Thoracic aorta (tissue), 2 donors: ENCODE results near the gene TRAPPC2L. TPM values are rescaled to one million over a fixed set of nuclear protein-coding genes. Genes with fewer than 3 reads are reported as not detected.

Source experiments
- ATAC-seq: fragments of 150-250 bp; one replicate; pipeline ENCODE4 v1.8.0; 2017; ENCODE audit warnings: low read depth; ENCODE audit not compliant: insufficient number of reproducible peaks, low FRiP score
- DNase-seq: peaks from one replicate; pipeline ENCODE4 v3.0.0-alpha.2; 2020; ENCODE audit warnings: low spot score
- H3K27ac ChIP-seq, 2 donors: fragments of 200-600 bp; sonication (generic); 1 replicate in 1 of 2; 2 replicates in 1 of 2; pipeline ENCODE4 v1.5.1; 2016; ENCODE audit warnings: mild to moderate bottlenecking in 2 of 2, moderate library complexity in 2 of 2
- H3K27me3 ChIP-seq: fragments of 200-600 bp; sonication (generic); replicated peaks from 2 replicates; pipeline ENCODE4 v1.6.0; 2016; ENCODE audit warnings: mild to moderate bottlenecking; ENCODE audit not compliant: insufficient read depth
- H3K36me3 ChIP-seq: fragments of 200-600 bp; sonication (generic); one replicate; pipeline ENCODE4 v1.5.1; 2016
- H3K4me1 ChIP-seq, 2 donors: fragments of 200-600 bp; sonication (generic); 1 replicate in 1 of 2; 2 replicates in 1 of 2; pipeline versions ENCODE4 v1.5.1 to v1.6.0; 2016; ENCODE audit warnings: low read depth in 2 of 2, mild to moderate bottlenecking in 1 of 2; ENCODE audit not compliant: control insufficient read depth in 1 of 2
- H3K4me3 ChIP-seq: fragments of 200-600 bp; sonication (generic); 2 replicates; pipeline ENCODE4 v1.5.1; 2016; ENCODE audit warnings: mild to moderate bottlenecking
- H3K9me3 ChIP-seq: fragments of 200-600 bp; sonication (generic); 2 replicates; pipeline ENCODE4 v1.5.1; 2016
- CTCF ChIP-seq: fragments of 200-600 bp; sonication (generic); IDR thresholded peaks from one replicate; pipeline ENCODE4 v1.5.1; 2019; ENCODE audit warnings: antibody characterized with exemption
- total RNA-seq, 2 donors: library from RNA; depleted of rRNA; stranded (reverse); fragments of >200 nt; gene quantifications; one replicate each; pipeline versions ENCODE4 v1.1.0 to v1.2.3, GENCODE V29; 2016

TRAPPC2L gene
- total RNA-seq, 2 donors from 2014 or later: 12.4 to 31.4 TPM

GRCh38 chr16:88851616-88852015, 5.3 kb upstream of the TRAPPC2L start:
- no peak overlapping the region for H3K27ac ChIP-seq
- H3K4me3 ChIP-seq: no peak overlapping the region
- peaks cover 11 to 13% of the 10 kb centered on the region in 2 donors for H3K4me1 ChIP-seq
- H3K9me3 ChIP-seq: no peaks in the 10 kb centered on the region
- no peaks in the 10 kb centered on the region for H3K27me3 ChIP-seq
- ATAC-seq (no peak), DNase-seq (no peak)
- no peaks in the 10 kb centered on the region for H3K36me3 ChIP-seq
- TF ChIP-seq CTCF: no peak

- no peak overlapping the region for H3K4me3 ChIP-seq
- DNase-seq (no peak), ATAC-seq (no peak)
- TF ChIP-seq CTCF: no peak
- peaks cover 20 to 21% of the 10 kb centered on the region in 2 donors for H3K4me1 ChIP-seq
- H3K36me3 ChIP-seq: no peaks in the 10 kb centered on the region
- no peak overlapping the region for H3K27ac ChIP-seq
- H3K9me3 ChIP-seq: no peaks in the 10 kb centered on the region
- no peaks in the 10 kb centered on the region for H3K27me3 ChIP-seq
Measured at GRCh38 chr16:88853325-88853941, 3.5 kb upstream of the TRAPPC2L start.

GRCh38 chr16:88854306-88855111, 2.4 kb upstream of the TRAPPC2L start:
- no peaks in the 10 kb centered on the region for H3K27me3 ChIP-seq
- H3K36me3 ChIP-seq: peaks cover 7% of the 10 kb centered on the region
- H3K9me3 ChIP-seq: no peaks in the 10 kb centered on the region
- peaks cover 21 to 25% of the 10 kb centered on the region in 2 donors for H3K4me1 ChIP-seq
- TF ChIP-seq CTCF: no peak
- no peak for DNase-seq
- ATAC-seq: no peak
- no peak overlapping the region for H3K27ac ChIP-seq
- H3K4me3 ChIP-seq: no peak overlapping the region

GRCh38 chr16:88855176-88855575, 1.8 kb upstream of the TRAPPC2L start:
- no peak overlapping the region for H3K27ac ChIP-seq
- H3K4me1 ChIP-seq: peaks cover 21 to 25% of the 10 kb centered on the region in 2 donors

More at GRCh38 chr16:88855176-88855575, 1.8 kb upstream of the TRAPPC2L start:
- H3K9me3 ChIP-seq: no peaks in the 10 kb centered on the region
- DNase-seq (no peak), ATAC-seq (no peak)
- no peak for TF ChIP-seq CTCF
- H3K27me3 ChIP-seq: no peaks in the 10 kb centered on the region
- no peak overlapping the region for H3K4me3 ChIP-seq
- peaks cover 13% of the 10 kb centered on the region for H3K36me3 ChIP-seq
